ENCODE data around the gene BYSL.
"Not testable (repeated sequence)": the region's sequence is repeated elsewhere in the genome, so short reads cannot be mapped to it uniquely, and the experiment has no call there.

Gene BYSL

DNA sequence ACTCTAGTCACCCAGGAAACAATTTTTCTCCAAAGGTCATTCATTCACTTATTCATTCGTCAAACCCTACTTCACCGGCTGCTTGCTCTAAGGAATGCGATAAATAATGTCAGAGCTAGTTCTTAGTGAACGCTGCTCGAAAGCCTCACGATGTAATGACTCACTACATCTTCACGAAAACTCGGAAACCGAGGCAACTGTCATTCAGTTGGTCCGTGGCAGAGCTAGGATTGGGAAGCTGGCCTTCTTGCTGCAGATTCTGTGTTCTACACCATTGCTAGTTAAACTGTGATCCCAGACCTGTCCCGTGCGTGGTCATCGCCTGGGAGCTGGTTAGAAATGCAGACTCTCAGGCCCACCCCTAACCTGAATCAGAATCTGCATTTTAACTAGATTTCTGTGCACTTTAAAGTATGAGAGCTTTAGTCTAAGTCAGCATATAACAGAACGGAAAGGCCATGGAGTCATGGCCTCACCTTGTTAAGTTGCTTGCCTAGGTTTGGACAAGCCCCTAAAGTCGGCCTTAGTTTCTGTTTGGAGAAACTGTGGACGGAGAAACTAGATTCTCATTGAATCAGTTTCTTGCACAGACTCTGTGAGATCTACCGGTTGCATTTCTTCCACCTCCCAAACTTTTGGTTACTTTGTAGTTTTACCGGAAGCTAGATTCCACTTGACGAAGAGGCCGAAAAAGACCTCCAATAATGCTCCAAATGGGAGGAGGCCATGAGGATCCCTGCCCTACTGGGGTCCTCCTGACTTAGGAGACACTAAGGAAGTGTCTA lies 21.0 kb downstream of the BYSL start:
- DNase-seq (ENCODE audit: low spot score): no peak

- DNase-seq (ENCODE audit: low spot score): not testable (repeated sequence)
Measured at GRCh38 chr6:41942882-41943281, 21.6 kb downstream of the BYSL start.

DNA sequence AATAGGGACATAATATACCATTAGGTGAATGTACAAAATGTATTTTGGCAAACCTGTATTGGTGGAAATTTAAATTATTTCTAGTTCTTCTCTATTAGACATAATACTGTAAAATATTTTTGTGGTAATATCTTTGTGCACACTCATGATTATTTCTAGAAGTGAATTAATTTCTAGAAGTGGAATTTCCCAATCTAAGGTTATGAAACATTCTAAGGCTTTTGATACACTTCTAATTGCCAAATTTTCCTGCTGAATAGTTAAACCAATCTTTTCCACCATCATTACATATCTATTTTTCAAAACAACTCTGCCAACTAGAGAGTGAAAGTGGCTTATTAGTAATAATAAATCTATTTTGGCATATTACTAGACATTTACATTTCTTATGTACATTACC lies 22.2 kb downstream of the BYSL start:
- no peak for DNase-seq (ENCODE audit: low spot score)

GRCh38 chr6:41947581-41948220 lies 26.4 kb downstream of the BYSL start:
- no peak for DNase-seq (ENCODE audit: low spot score)

- DNase-seq (ENCODE audit: low spot score): no peak
Measured at GRCh38 chr6:41954668-41955067, 33.4 kb downstream of the BYSL start.

DNA sequence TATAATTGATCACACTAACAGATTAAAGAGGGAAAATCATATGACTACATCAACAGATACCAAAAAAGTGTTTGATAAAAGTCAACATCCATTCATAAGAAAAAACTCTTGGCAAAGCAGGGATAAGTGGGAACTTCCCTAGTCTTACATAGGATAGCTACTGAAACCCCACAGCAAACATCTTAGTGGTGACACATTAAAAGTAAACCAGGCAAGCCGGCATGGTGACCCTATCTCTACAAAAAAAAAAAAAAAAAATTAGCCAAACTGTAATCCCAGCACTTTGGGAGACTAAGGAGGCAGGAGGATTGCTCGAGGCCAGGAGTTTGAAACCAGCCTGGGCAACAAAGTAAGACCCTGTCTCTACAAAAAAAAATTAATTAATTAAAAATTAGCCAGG lies 34.1 kb downstream of the BYSL start:
- no peak for DNase-seq (ENCODE audit: low spot score)

DNA sequence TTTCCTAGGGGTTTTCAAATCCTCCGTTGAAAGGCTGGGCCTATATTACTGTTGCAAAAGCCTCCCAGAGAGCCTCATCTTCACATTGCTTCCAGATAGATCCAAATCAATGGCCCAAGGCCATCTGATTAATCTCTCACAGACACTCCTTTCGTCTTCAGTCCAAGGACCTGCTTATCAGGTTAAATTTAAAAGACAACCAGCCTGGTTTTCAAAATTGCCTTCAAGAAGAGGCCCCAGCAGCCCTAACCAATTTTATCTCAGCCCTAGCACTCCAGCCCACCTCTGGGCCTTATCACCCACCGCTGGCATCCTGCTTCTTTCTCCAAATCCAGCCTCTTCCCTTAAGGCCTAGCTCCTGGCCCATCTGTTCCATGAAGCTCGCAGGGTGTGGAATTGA lies 35.8 kb downstream of the BYSL start:
- no peak for DNase-seq (ENCODE audit: low spot score)

- DNase-seq (ENCODE audit: low spot score): no peak
Measured at GRCh38 chr6:41958022-41958856, 36.9 kb downstream of the BYSL start.

- DNase-seq (ENCODE audit: low spot score): no peak
Measured at GRCh38 chr6:41960028-41960427, 38.7 kb downstream of the BYSL start.

GRCh38 chr6:41963371-41963770 lies 42.1 kb downstream of the BYSL start:
- DNase-seq (ENCODE audit: low spot score): no peak

GRCh38 chr6:41964201-41964887 lies 43.0 kb downstream of the BYSL start:
- DNase-seq (ENCODE audit: low spot score): no peak

GRCh38 chr6:41965429-41966213 lies 44.3 kb downstream of the BYSL start:
- no peak for DNase-seq (ENCODE audit: low spot score)

- DNase-seq (ENCODE audit: low spot score): no peak
Measured at GRCh38 chr6:41966214-41966920, 45.1 kb downstream of the BYSL start.

- DNase-seq (ENCODE audit: low spot score): peak; percentile 57
Measured at GRCh38 chr6:41966961-41967311, 45.6 kb downstream of the BYSL start.

DNA sequence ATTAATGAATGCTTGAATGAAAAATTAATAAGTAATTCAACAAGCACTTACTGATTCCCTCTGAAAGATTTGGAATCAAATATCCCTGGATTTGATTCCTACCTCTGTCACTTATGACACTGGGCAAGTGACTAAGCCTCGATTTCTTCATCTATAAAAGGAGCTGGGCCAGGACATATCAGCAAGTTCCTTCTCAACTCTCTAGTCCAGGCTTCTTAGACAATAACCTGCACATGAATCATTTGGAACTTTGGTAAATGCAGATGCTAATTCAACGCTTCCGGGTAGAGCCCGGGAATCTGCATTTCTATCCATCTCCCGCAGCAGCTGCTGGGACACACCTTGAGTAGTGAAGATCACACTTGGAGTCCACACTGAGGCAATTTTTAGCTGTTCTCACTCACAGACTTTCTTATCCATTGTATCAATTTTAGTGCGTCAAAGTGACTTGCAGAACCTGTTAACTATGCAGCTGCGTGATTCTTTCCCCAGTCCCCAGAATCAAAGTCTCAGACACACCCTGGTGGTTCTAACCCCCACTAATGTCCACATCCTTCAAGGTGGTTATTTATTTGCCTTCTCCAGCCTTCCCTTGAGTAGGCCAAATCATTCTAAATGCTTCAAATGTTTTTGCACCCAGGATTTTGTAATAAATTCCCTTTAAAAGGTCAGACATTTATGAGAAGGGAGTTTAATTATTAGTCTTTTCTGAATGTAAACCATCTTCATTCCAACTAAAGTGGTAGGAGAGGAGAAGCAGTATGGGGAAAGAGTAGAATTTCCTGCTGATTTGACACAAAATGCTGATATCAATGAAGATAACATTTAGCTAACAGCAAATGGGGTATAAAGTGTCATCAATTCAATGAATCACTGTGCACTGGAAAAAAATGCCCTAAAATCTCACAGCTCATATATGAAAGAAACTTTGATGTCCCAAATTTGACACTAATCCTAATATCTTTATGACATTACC lies 46.3 kb downstream of the BYSL start:
- no peak for DNase-seq (ENCODE audit: low spot score)

DNA sequence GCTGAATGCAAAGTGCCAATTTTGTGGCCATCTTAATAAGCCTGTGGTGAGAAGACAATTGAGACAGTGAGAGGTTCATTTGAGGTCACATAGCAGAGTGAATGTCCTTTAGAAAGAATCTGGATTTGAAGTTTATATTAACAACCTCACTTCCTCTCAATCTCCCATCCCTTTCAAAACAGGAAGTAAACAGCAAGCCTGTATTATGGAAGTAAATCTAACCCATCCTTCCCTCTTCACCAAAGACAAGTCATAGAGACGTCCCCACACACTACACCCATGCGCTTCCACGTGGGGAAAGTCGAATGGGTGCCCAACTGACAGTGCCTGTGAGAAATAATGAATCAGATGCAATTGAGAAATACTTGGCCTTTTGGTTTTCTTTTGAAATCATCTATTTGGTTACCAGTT lies 49.1 kb downstream of the BYSL start:
- peak; percentile 42 for DNase-seq (ENCODE audit: low spot score)

GRCh38 chr6:41972826-41973225 lies 51.5 kb downstream of the BYSL start:
- DNase-seq (ENCODE audit: low spot score): no peak

- no peak for DNase-seq (ENCODE audit: low spot score)
Measured at GRCh38 chr6:41974281-41974825, 53.1 kb downstream of the BYSL start.

DNA sequence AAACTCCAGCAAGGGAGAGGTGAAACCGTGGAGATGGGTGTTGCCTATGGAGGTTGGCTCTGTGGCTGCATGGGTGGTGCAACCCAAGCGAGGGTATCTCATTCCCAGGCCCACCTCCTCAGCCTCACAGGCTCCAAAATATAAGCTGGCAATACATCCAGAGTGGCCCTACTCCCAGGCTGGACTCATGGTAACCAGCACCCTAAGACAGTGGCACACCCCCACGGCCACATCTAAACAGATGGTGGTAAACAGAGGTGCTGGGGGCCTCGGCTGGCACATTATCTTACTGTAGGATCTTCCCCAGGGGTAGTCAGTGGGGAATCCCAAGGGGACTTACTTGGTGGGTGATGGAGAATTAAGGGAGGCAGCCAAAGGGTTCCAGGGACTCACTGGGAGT lies 54.0 kb downstream of the BYSL start:
- DNase-seq (ENCODE audit: low spot score): no peak

Data from hepatic stellate cell (primary cell).